H1 (cell line): Measurements from ENCODE around the gene TFCP2. TPM values are rescaled to one million over a fixed set of nuclear protein-coding genes. Genes with fewer than 3 reads are reported as not detected.

Source experiments
- HDAC2 ChIP-seq, 2 experiments: fragments of 300-600 bp in 1 of 2; sonication (generic) in 1 of 2; IDR thresholded peaks; 2 replicates each; pipeline ENCODE4 v1.6.1; 2011 to 2012; ENCODE audit warnings: low read depth in 2 of 2, low read length in 2 of 2, mild to moderate bottlenecking in 2 of 2, moderate library complexity in 2 of 2, borderline replicate concordance in 1 of 2, inconsistent platforms in 1 of 2
- KDM1A ChIP-seq: fragments of 200-600, 300-600 bp; sonication (generic); IDR thresholded peaks from 2 replicates; pipeline ENCODE4 v1.7.1; 2016; ENCODE audit warnings: mild to moderate bottlenecking, low read length, borderline replicate concordance
- NRF1 ChIP-seq: IDR thresholded peaks from 2 replicates; pipeline ENCODE4 v1.6.1; 2011; ENCODE audit warnings: mild to moderate bottlenecking, low read depth, low read length, improper control_type of control experiment
- RBBP5 ChIP-seq: IDR thresholded peaks from 2 replicates; pipeline ENCODE4 v1.7.1; 2012; ENCODE audit warnings: low read depth, mild to moderate bottlenecking, inconsistent platforms, low read length, moderate library complexity, borderline replicate concordance
- polyA plus RNA-seq, 7 experiments: library from polyadenylated mRNA; depleted of rRNA in 3 of 7; stranded (reverse) in 5 of 7; unstranded in 2 of 7; fragments of >200 nt in 5 of 7; fragments of 200-250 nt in 2 of 7; gene quantifications; 1 replicate in 5 of 7; 2 replicates in 1 of 7; 4 replicates in 1 of 7; pipeline versions ENCODE4 v1.2.1 to v1.2.3, GENCODE V29; 2011 to 2013; ENCODE audit warnings: missing spikeins in 2 of 7, mixed read lengths in 2 of 7
- total RNA-seq: library from RNA; stranded (reverse); fragmentation: NEBNext Ultra II Directional; extraction: Animal tissue kit (Norgen Biotek cat#: 25700); gene quantifications from 2 replicates; pipeline ENCODE4 v1.2.1, GENCODE V29; 2021

Gene TFCP2
- total and polyA plus RNA-seq, 2 of the 8 experiments (the other 6 are each of a cell fraction or from before 2014, with no cell fraction given) = 19.8 to 49.2 TPM

- TF ChIP-seq HDAC2 (IDR thresholded peaks at IDR 0.05; ENCODE audit: borderline replicate concordance in 1 of 2, low read depth in 2 of 2, low read length in 2 of 2) (no peak), NRF1 (no peak), KDM1A (no peak), RBBP5 (no peak)
Measured at GRCh38 chr12:51160814-51161459, 12.0 kb downstream of the TFCP2 start (continued).
